SK-N-SH (cell line): ENCODE measurements around the gene PRDM5. TPM values are rescaled to one million over a fixed set of nuclear protein-coding genes. Genes with fewer than 3 reads are reported as not detected.

ENCODE experiments used
- CTCF ChIA-PET: fragments of 300-600, 350-600 bp; formaldehyde crosslinking; extraction: SDS; loops from one replicate; lab custom pipeline; 2021; lab: Yijun Ruan, JAX
- POLR2A ChIA-PET: fragments of 350-600 bp; sonication (Branson Sonifier 250); formaldehyde crosslinking; extraction: SDS; loops from one replicate; lab custom pipeline; 2020; ENCODE audit warnings: antibody characterized with exemption, inconsistent platforms; lab: Yijun Ruan, JAX
- DNase-seq: peaks from one replicate; pipeline ENCODE4 v3.0.0; 2012
- H2AFZ ChIP-seq: fragments of 200-600 bp; sonication (generic); 2 replicates; pipeline ENCODE4 v1.8.1; 2016; ENCODE audit warnings: antibody characterized with exemption, mild to moderate bottlenecking, low read depth
- H3F3A ChIP-seq: fragments of 200-600 bp; sonication (generic); replicated peaks from 2 replicates; pipeline ENCODE3; 2016; ENCODE audit warnings: antibody characterized with exemption, mild to moderate bottlenecking; ENCODE audit not compliant: insufficient read depth
- H3K27ac ChIP-seq, 2 experiments: fragments of 200-500 bp in 1 of 2; fragments of 200-600 bp in 1 of 2; sonication (Bioruptor generic) in 1 of 2; sonication (generic), shearing (Covaris generic) in 1 of 2; 2 replicates each; pipeline versions ENCODE4 v1.5.1 to v1.6.1; 2014 to 2016; ENCODE audit warnings: low read depth in 2 of 2, inconsistent platforms in 1 of 2, low read length in 1 of 2, mild to moderate bottlenecking in 1 of 2, mixed read lengths in 1 of 2
- H3K27me3 ChIP-seq: fragments of 200-600 bp; sonication (generic), shearing (Covaris generic); 2 replicates; pipeline ENCODE4 v1.6.1; 2016; ENCODE audit warnings: mixed run types; ENCODE audit not compliant: insufficient read depth
- H3K36me3 ChIP-seq, 2 experiments: fragments of 200-500 bp in 1 of 2; fragments of 200-600 bp in 1 of 2; sonication (Bioruptor generic) in 1 of 2; sonication (generic) in 1 of 2; replicated peaks in 1 of 2; 2 replicates each; pipeline versions ENCODE3 to v1.5.1; 2014 to 2016; ENCODE audit warnings: low read length in 1 of 2, mild to moderate bottlenecking in 1 of 2; ENCODE audit not compliant: insufficient read depth in 2 of 2, control insufficient read depth in 1 of 2
- H3K4me1 ChIP-seq, 2 experiments: fragments of 200-500 bp in 1 of 2; fragments of 200-600 bp in 1 of 2; sonication (Bioruptor generic) in 1 of 2; sonication (generic), shearing (Covaris generic) in 1 of 2; 2 replicates each; pipeline versions ENCODE4 v1.5.1 to v1.6.1; 2014 to 2016; ENCODE audit warnings: low read depth in 1 of 2, low read length in 1 of 2, mixed run types in 1 of 2; ENCODE audit not compliant: insufficient read depth in 2 of 2, control insufficient read depth in 1 of 2
- H3K4me2 ChIP-seq: fragments of 200-600 bp; sonication (generic), shearing (Covaris generic); 2 replicates; pipeline ENCODE4 v1.6.1; 2017; ENCODE audit warnings: mixed run types
- H3K4me3 ChIP-seq, 2 experiments: fragments of 200-500 bp in 1 of 2; fragments of 200-600 bp in 1 of 2; sonication (Bioruptor generic) in 1 of 2; sonication (generic), shearing (Covaris generic) in 1 of 2; 2 replicates each; pipeline versions ENCODE4 v1.5.1 to v1.8.1; 2014 to 2016; ENCODE audit warnings: low read depth in 2 of 2, inconsistent platforms in 1 of 2, low read length in 1 of 2, mild to moderate bottlenecking in 1 of 2, mixed read lengths in 1 of 2, moderate library complexity in 1 of 2
- H3K79me2 ChIP-seq: fragments of 200-600 bp; sonication (generic); 2 replicates; pipeline ENCODE4 v1.8.1; 2017; ENCODE audit warnings: mild to moderate bottlenecking; ENCODE audit not compliant: insufficient read depth
- H3K9ac ChIP-seq: fragments of 200-600 bp; sonication (generic); 2 replicates; pipeline ENCODE4 v1.6.1; 2017; ENCODE audit warnings: mixed run types
- H3K9me2 ChIP-seq: fragments of 200-600 bp; sonication (generic); 2 replicates; pipeline ENCODE4 v1.6.1; 2017; ENCODE audit warnings: mixed run types
- H3K9me3 ChIP-seq: fragments of 200-600 bp; sonication (generic); 2 replicates; pipeline ENCODE4 v1.6.1; 2017; ENCODE audit warnings: mixed run types, mild to moderate bottlenecking, moderate library complexity
- H4K20me1 ChIP-seq: fragments of 200-600 bp; sonication (generic); 2 replicates; pipeline ENCODE4 v1.6.1; 2017; ENCODE audit warnings: mild to moderate bottlenecking, mixed run types; ENCODE audit not compliant: insufficient read depth
- ELF1 ChIP-seq: IDR thresholded peaks from 2 replicates; pipeline ENCODE4 v1.4.0; 2012
- EP300 ChIP-seq, 2 experiments: IDR thresholded peaks; 2 replicates each; pipeline versions ENCODE4 v1.4.0 to v1.6.1; 2012; ENCODE audit warnings: borderline replicate concordance in 1 of 2, low read depth in 1 of 2, low read length in 1 of 2
- EZH2phosphoT487 ChIP-seq: fragments of 200-600 bp; sonication (generic); IDR thresholded peaks from 2 replicates; pipeline ENCODE4 v1.6.1; 2017; ENCODE audit warnings: low read depth, mixed run types, mild to moderate bottlenecking, antibody characterized with exemption, moderate library complexity, borderline replicate concordance
- FOXJ3 ChIP-seq: sonication (generic); formaldehyde crosslinking; IDR thresholded peaks from 2 replicates; pipeline ENCODE4 v1.5.1; 2020; ENCODE audit warnings: mild to moderate bottlenecking, missing genetic modification reagents
- FOXM1 ChIP-seq: IDR thresholded peaks from 2 replicates; pipeline ENCODE4 v1.4.0; 2012; ENCODE audit warnings: low read depth, mild to moderate bottlenecking
- GATA2 ChIP-seq: sonication (generic); formaldehyde crosslinking; IDR thresholded peaks from 2 replicates; pipeline ENCODE4 v1.5.0; 2020; ENCODE audit warnings: mild to moderate bottlenecking, missing genetic modification reagents
- IRF3 ChIP-seq: fragments of 150-350 bp; IDR thresholded peaks from 2 replicates; pipeline ENCODE4 v1.6.1; 2016; ENCODE audit warnings: mild to moderate bottlenecking, low read depth, low read length
- JUND ChIP-seq: IDR thresholded peaks from 2 replicates; pipeline ENCODE4 v1.4.0; 2012
- MEF2A ChIP-seq: IDR thresholded peaks from 2 replicates; pipeline ENCODE4 v1.4.0; 2012; ENCODE audit warnings: low read depth, borderline replicate concordance
- RCOR1 ChIP-seq: fragments of 150-350 bp; IDR thresholded peaks from 2 replicates; pipeline ENCODE4 v1.6.1; 2017; ENCODE audit warnings: antibody characterized with exemption, low read length
- REST ChIP-seq: IDR thresholded peaks from 2 replicates; pipeline ENCODE4 v1.6.1; 2012; ENCODE audit warnings: mild to moderate bottlenecking, low read depth, low read length, moderate library complexity
- RXRA ChIP-seq: IDR thresholded peaks from 2 replicates; pipeline ENCODE4 v1.4.0; 2012; ENCODE audit warnings: low read depth, mild to moderate bottlenecking, borderline replicate concordance
- TAF1 ChIP-seq: IDR thresholded peaks from 2 replicates; pipeline ENCODE4 v1.6.1; 2012; ENCODE audit warnings: low read depth, mild to moderate bottlenecking, low read length, moderate library complexity, borderline replicate concordance
- TCF12 ChIP-seq: IDR thresholded peaks from 2 replicates; pipeline ENCODE4 v1.4.0; 2012
- TEAD4 ChIP-seq: IDR thresholded peaks from 2 replicates; pipeline ENCODE4 v1.4.0; 2012; ENCODE audit warnings: mild to moderate bottlenecking, borderline replicate concordance; ENCODE audit not compliant: insufficient read depth
- YY1 ChIP-seq: IDR thresholded peaks from 2 replicates; pipeline ENCODE4 v1.4.0; 2012; ENCODE audit warnings: low read depth, mild to moderate bottlenecking
- WGBS: methylation state at CpG from one replicate; pipeline ENCODE4 v1.1.6; 2017; ENCODE audit warnings: low lambda C conversion rate; 5-methylcytosine and 5-hydroxymethylcytosine counted together
- polyA plus RNA-seq, 3 experiments: library from polyadenylated mRNA; depleted of rRNA; stranded (reverse); fragments of >200 nt; gene quantifications; 2 replicates each; pipeline ENCODE4 v1.2.3, GENCODE V29; 2012

PRDM5 gene
- polyA plus RNA-seq, 1 of the 3 experiments (the other 2 are of a cell fraction) = 3.8 TPM

- Histone ChIP-seq H3K9ac (no peak overlapping the region), H3F3A (no peaks in the 10 kb centered on the region), H3K4me3 (no peak overlapping the region), H3K4me1 (peaks cover 0 to under 1% of the 10 kb centered on the region in 2 experiments; a peak in 1 of 4 replicates), H3K27ac (no peak overlapping the region), H3K9me2 (no peaks in the 10 kb centered on the region), H2AFZ (no peak overlapping the region), H3K79me2 (no peaks in the 10 kb centered on the region), H3K9me3 (no peaks in the 10 kb centered on the region), H4K20me1 (no peaks in the 10 kb centered on the region), H3K4me2 (no peak overlapping the region), H3K27me3 (no peaks in the 10 kb centered on the region), H3K36me3 (no peaks in the 10 kb centered on the region)
- 81% methylated on average over 5 of the region's 5 CpGs for WGBS
- DNase-seq = no peak
- ChIA-PET CTCF (interaction anchor here (0.7 to 1.2 kb wide), 4 partner anchors 9 to 26 kb away, joined by 3 read pairs; no protein-coding TSS in a partner anchor), POLR2A (no interaction called here)
- TF ChIP-seq RCOR1 (no peak), EP300 (IDR thresholded peaks at IDR 0.05; ENCODE audit: borderline replicate concordance in 1 of 2, low read depth in 1 of 2, low read length in 1 of 2) (no peak), IRF3 (no peak), TCF12 (no peak), YY1 (no peak), JUND (no peak), REST (no peak), TAF1 (no peak), MEF2A (no peak), FOXM1 (no peak), TEAD4 (no peak), RXRA (no peak), GATA2 (CRISPR knock-in tag) (no peak), ELF1 (no peak), EZH2phosphoT487 (no peak), FOXJ3 (CRISPR knock-in tag) (no peak)
Measured at GRCh38 chr4:120869613-120870278, 52.8 kb downstream of the PRDM5 start.
